Umbilical cord (tissue), 2 donors: ENCODE measurements around the gene MR1. TPM values are rescaled to one million over a fixed set of nuclear protein-coding genes. Genes with fewer than 3 reads are reported as not detected.

Experiments
- DNase-seq: peaks from one replicate; pipeline ENCODE4 v3.0.0-alpha.2; 2015; ENCODE audit warnings: low spot score
- total RNA-seq: library from RNA; depleted of rRNA; stranded (reverse); fragments of >200 nt; gene quantifications from one replicate; pipeline ENCODE4 v1.2.3, GENCODE V29; 2014; ENCODE audit warnings: low replicate concordance; ENCODE audit not compliant: insufficient read depth

Gene MR1
- total RNA-seq, 1 donor from 2014 or later, result 11.3 TPM

DNA sequence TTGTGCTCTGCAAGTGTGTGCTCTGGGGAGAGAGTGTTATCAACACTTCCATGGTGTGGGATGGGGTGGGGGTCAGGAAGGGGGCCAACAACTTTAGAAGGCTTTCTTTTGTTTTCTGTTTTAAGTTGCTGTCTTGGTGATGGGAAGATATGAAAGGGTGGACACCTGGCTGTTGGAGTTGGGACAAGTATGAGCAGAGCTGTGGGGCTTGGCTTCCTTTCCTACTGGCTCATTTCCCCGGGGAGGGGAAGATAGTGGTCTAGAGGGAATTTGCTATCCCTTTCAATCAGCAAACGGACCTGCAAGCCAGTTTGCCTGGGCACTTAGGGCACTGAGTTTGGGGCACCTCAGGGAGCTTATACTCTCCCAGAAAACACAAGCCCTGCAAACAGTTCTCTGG, 73.9 kb downstream of the MR1 start:
- no peak for DNase-seq

DNA sequence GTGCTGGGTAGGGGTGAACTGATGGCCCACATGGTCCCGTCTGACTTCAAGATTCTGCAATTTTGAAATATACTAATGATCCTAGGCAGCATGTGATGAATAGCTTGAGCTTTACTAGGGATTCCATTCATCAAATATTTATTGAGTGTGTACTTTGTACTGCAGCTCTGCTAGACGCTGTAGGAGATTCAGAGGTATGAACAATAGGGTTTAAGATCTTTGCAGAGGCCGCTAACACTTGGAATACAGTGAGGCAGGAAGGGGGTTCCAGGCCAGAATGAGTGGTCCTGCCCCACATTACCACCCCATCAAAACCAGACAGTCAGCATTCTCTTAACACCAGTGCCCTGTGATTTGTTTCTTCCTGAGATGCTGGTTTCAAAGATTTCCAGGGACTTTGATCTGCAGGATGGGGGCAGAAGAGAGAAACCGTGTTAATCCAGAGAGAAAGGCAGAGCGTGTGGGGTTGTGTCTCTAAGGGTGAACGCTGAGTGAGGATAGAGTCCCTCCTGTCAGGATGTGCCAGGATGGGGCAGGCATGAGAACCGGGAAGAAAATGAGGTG, 74.6 kb downstream of the MR1 start:
- DNase-seq, result no peak

DNA sequence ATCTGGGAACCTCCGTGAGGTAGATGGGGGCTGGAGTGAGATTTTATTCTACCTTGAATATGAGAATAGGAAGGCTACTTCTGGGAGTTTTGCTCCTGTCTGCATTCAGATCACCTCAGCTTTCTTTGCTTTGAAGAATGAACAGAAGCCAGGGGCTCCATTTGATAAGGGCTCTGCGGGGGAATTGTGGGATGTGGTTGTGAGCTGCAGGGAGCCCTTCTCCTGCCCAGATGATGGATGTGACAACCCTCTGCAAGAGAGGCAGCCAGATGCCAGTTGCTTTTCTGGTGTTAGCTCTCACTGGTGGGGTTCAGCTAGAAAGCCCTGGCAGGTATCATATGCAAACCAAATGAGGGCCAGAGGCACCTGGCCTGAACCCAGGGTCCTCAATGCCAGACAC, 76.2 kb downstream of the MR1 start:
- DNase-seq, result no peak

Other genes with a start within 250 kb of the MR1 start
- 17.6 TPM for gene KIAA1614, start 121.1 kb upstream of the MR1 start, total RNA-seq
- gene STX6, start 11.1 kb upstream of the MR1 start, total RNA-seq, result 24.3 TPM
- 20.9 TPM for gene IER5, start 54.7 kb downstream of the MR1 start, total RNA-seq